ENCODE results near the gene TBCE.

TBCE gene

GRCh38 chr1:235367000-235367908 lies at the start of gene TBCE:
TBCE (plus strand) TSS chr1:235367427; CDS start chr1:235380050, 12,623 bp downstream.
- DNase-seq: peak; percentile 95

GRCh38 chr1:235319255-235319654 lies 48.0 kb upstream of the TBCE start:
- DNase-seq: no peak

- no peak for DNase-seq
Observed at GRCh38 chr1:235320521-235321179, 46.6 kb upstream of the TBCE start.

- no peak for DNase-seq
Observed at GRCh38 chr1:235324296-235324695, 42.9 kb upstream of the TBCE start.

GRCh38 chr1:235325139-235325538 lies 42.1 kb upstream of the TBCE start:
- DNase-seq: no peak

- DNase-seq: no peak
Observed at GRCh38 chr1:235325854-235326253, 41.4 kb upstream of the TBCE start.

GRCh38 chr1:235326719-235327558 lies 40.3 kb upstream of the TBCE start:
- DNase-seq: no peak

- no peak for DNase-seq
Observed at GRCh38 chr1:235327559-235328270, 39.5 kb upstream of the TBCE start, which contains the start of gene ARID4B. ARID4B (minus strand) TSS chr1:235328179; CDS start chr1:235326919, 1,260 bp downstream.

- peak; percentile 99 for DNase-seq
Observed at GRCh38 chr1:235328271-235329138, 38.7 kb upstream of the TBCE start, which contains the start of gene GGPS1. GGPS1 (plus strand) TSS chr1:235328570; CDS start chr1:235335265, 6,695 bp downstream.

- no peak for DNase-seq
Observed at GRCh38 chr1:235329139-235329902, 37.9 kb upstream of the TBCE start.

- no peak for DNase-seq
Observed at GRCh38 chr1:235330918-235331285, 36.3 kb upstream of the TBCE start.

GRCh38 chr1:235331401-235331800 lies 35.8 kb upstream of the TBCE start:
- no peak for DNase-seq

GRCh38 chr1:235336903-235337302 lies 30.3 kb upstream of the TBCE start:
- DNase-seq: no peak

GRCh38 chr1:235339746-235340145 lies 27.5 kb upstream of the TBCE start:
- DNase-seq: no peak

- no peak for DNase-seq
Observed at GRCh38 chr1:235341334-235341733, 25.9 kb upstream of the TBCE start.

- DNase-seq: no peak
Observed at GRCh38 chr1:235342039-235342438, 25.2 kb upstream of the TBCE start.

GRCh38 chr1:235342471-235342870 lies 24.8 kb upstream of the TBCE start:
- no peak for DNase-seq

- DNase-seq: no peak
Observed at GRCh38 chr1:235343726-235344125, 23.5 kb upstream of the TBCE start.

GRCh38 chr1:235351441-235351840 lies 15.8 kb upstream of the TBCE start:
- no peak for DNase-seq

- DNase-seq: no peak
Observed at GRCh38 chr1:235351898-235352297, 15.3 kb upstream of the TBCE start.
